Activated naive CD8-positive, alpha-beta T cell treated with anti-CD3 and anti-CD28 coated beads, Interleukin-2, amount 50 U/mL, for 24 hours (primary cell): ENCODE data around the gene CST1.
"Not testable (repeated sequence)": the region's sequence is repeated elsewhere in the genome, so short reads cannot be mapped to it uniquely, and the experiment has no call there.

Experiments
- ATAC-seq: fragments of 150-1000 bp; cut with Tn5 transposase; one replicate; pipeline ENCODE4 v1.10.0; 2021
- DNase-seq: peaks from one replicate; pipeline ENCODE4 v3.0.0; 2021
- H3K27ac Mint-ChIP-seq: one replicate; pipeline ENCODE4 v1.8.0; 2021; ENCODE audit warnings: mild to moderate bottlenecking, mixed read lengths
- H3K27me3 Mint-ChIP-seq: one replicate; pipeline ENCODE4 v1.8.0; 2021; ENCODE audit warnings: mixed read lengths
- H3K36me3 Mint-ChIP-seq: one replicate; pipeline ENCODE4 v1.8.0; 2021; ENCODE audit warnings: low read depth, mixed read lengths
- H3K4me1 Mint-ChIP-seq: one replicate; pipeline ENCODE4 v1.8.0; 2021; ENCODE audit warnings: mixed read lengths
- H3K4me3 Mint-ChIP-seq: one replicate; pipeline ENCODE4 v1.8.0; 2021; ENCODE audit warnings: mild to moderate bottlenecking, moderate library complexity, mixed read lengths
- H3K9me3 Mint-ChIP-seq: one replicate; pipeline ENCODE4 v1.8.0; 2021; ENCODE audit warnings: mixed read lengths

The CST1 gene

GRCh38 chr20:23747092-23747491, 3.6 kb downstream of the CST1 start:
- not testable (repeated sequence) for DNase-seq, H3K9me3 Mint-ChIP-seq, H3K4me1 Mint-ChIP-seq, ATAC-seq, H3K27me3 Mint-ChIP-seq, H3K36me3 Mint-ChIP-seq, H3K27ac Mint-ChIP-seq, H3K4me3 Mint-ChIP-seq

- H3K4me3 Mint-ChIP-seq: no peak overlapping the region
- H3K27me3 Mint-ChIP-seq: no peaks in the 10 kb centered on the region
- no peak for DNase-seq
- H3K36me3 Mint-ChIP-seq: no peaks in the 10 kb centered on the region
- no peaks in the 10 kb centered on the region for H3K9me3 Mint-ChIP-seq
- H3K4me1 Mint-ChIP-seq: no peaks in the 10 kb centered on the region
- ATAC-seq: no peak
- no peak overlapping the region for H3K27ac Mint-ChIP-seq
Observed at GRCh38 chr20:23746321-23746720, 4.4 kb downstream of the CST1 start.

GRCh38 chr20:23745247-23745646, 5.5 kb downstream of the CST1 start:
- Mint-ChIP-seq H3K27ac (no peak overlapping the region), H3K36me3 (no peaks in the 10 kb centered on the region), H3K27me3 (no peaks in the 10 kb centered on the region), H3K9me3 (no peaks in the 10 kb centered on the region), H3K4me3 (no peak overlapping the region), H3K4me1 (no peaks in the 10 kb centered on the region)
- ATAC-seq (no peak), DNase-seq (no peak)

GRCh38 chr20:23744817-23745216, 5.9 kb downstream of the CST1 start:
- H3K36me3 Mint-ChIP-seq: no peaks in the 10 kb centered on the region
- no peak overlapping the region for H3K4me3 Mint-ChIP-seq
- no peaks in the 10 kb centered on the region for H3K9me3 Mint-ChIP-seq
- no peaks in the 10 kb centered on the region for H3K27me3 Mint-ChIP-seq
- ATAC-seq (no peak), DNase-seq (no peak)
- no peaks in the 10 kb centered on the region for H3K4me1 Mint-ChIP-seq
- H3K27ac Mint-ChIP-seq: no peak overlapping the region

GRCh38 chr20:23735391-23735790, 15.3 kb downstream of the CST1 start:
- DNase-seq, H3K4me3 Mint-ChIP-seq, H3K36me3 Mint-ChIP-seq, H3K4me1 Mint-ChIP-seq, ATAC-seq, H3K9me3 Mint-ChIP-seq, H3K27ac Mint-ChIP-seq: not testable (repeated sequence)
- peaks cover 22% of the 10 kb centered on the region for H3K27me3 Mint-ChIP-seq

- peaks cover 22% of the 10 kb centered on the region for H3K27me3 Mint-ChIP-seq
- H3K4me3 Mint-ChIP-seq, H3K27ac Mint-ChIP-seq, H3K4me1 Mint-ChIP-seq, ATAC-seq, DNase-seq, H3K9me3 Mint-ChIP-seq, H3K36me3 Mint-ChIP-seq: not testable (repeated sequence)
Observed at GRCh38 chr20:23734949-23735348, 15.8 kb downstream of the CST1 start.

GRCh38 chr20:23734440-23734839, 16.3 kb downstream of the CST1 start:
- DNase-seq, H3K27ac Mint-ChIP-seq, H3K4me3 Mint-ChIP-seq, H3K36me3 Mint-ChIP-seq, H3K4me1 Mint-ChIP-seq, H3K9me3 Mint-ChIP-seq, ATAC-seq: not testable (repeated sequence)
- peaks cover 20% of the 10 kb centered on the region for H3K27me3 Mint-ChIP-seq

- peaks cover 12% of the 10 kb centered on the region for H3K27me3 Mint-ChIP-seq
- no peak overlapping the region for H3K27ac Mint-ChIP-seq
- no peak overlapping the region for H3K4me3 Mint-ChIP-seq
- DNase-seq: no peak
- no peak for ATAC-seq
- no peaks in the 10 kb centered on the region for H3K9me3 Mint-ChIP-seq
- H3K36me3 Mint-ChIP-seq: no peaks in the 10 kb centered on the region
- no peaks in the 10 kb centered on the region for H3K4me1 Mint-ChIP-seq
Observed at GRCh38 chr20:23727016-23727415, 23.7 kb downstream of the CST1 start.

GRCh38 chr20:23725102-23725501, 25.6 kb downstream of the CST1 start:
- no peak for ATAC-seq
- no peaks in the 10 kb centered on the region for H3K36me3 Mint-ChIP-seq
- no peaks in the 10 kb centered on the region for H3K9me3 Mint-ChIP-seq
- no peak for DNase-seq
- no peaks in the 10 kb centered on the region for H3K4me1 Mint-ChIP-seq
- H3K4me3 Mint-ChIP-seq: no peak overlapping the region
- H3K27me3 Mint-ChIP-seq: peaks cover 12% of the 10 kb centered on the region
- H3K27ac Mint-ChIP-seq: no peak overlapping the region

- H3K9me3 Mint-ChIP-seq, H3K4me1 Mint-ChIP-seq, H3K4me3 Mint-ChIP-seq, H3K27ac Mint-ChIP-seq, H3K36me3 Mint-ChIP-seq: not testable (repeated sequence)
- DNase-seq (peak; percentile 26), ATAC-seq (peak; percentile 68)
- H3K27me3 Mint-ChIP-seq: peaks cover 12% of the 10 kb centered on the region
Observed at GRCh38 chr20:23723659-23724307, 27.0 kb downstream of the CST1 start.

GRCh38 chr20:23722851-23723250, 27.9 kb downstream of the CST1 start:
- DNase-seq, H3K27ac Mint-ChIP-seq, H3K4me1 Mint-ChIP-seq, H3K4me3 Mint-ChIP-seq, H3K27me3 Mint-ChIP-seq, ATAC-seq, H3K9me3 Mint-ChIP-seq, H3K36me3 Mint-ChIP-seq: not testable (repeated sequence)

- peaks cover 5% of the 10 kb centered on the region for H3K27me3 Mint-ChIP-seq
- no peak overlapping the region for H3K4me3 Mint-ChIP-seq
Observed at GRCh38 chr20:23721962-23722361, 28.8 kb downstream of the CST1 start.

GRCh38 chr20:23719351-23719750, 31.4 kb downstream of the CST1 start:
- ATAC-seq, H3K36me3 Mint-ChIP-seq, H3K27me3 Mint-ChIP-seq, H3K4me3 Mint-ChIP-seq, DNase-seq, H3K4me1 Mint-ChIP-seq, H3K27ac Mint-ChIP-seq, H3K9me3 Mint-ChIP-seq: not testable (repeated sequence)

More at GRCh38 chr20:23721962-23722361, 28.8 kb downstream of the CST1 start:
- DNase-seq: no peak
- H3K4me1 Mint-ChIP-seq: no peaks in the 10 kb centered on the region
- H3K9me3 Mint-ChIP-seq: no peaks in the 10 kb centered on the region
- ATAC-seq: no peak
- no peaks in the 10 kb centered on the region for H3K36me3 Mint-ChIP-seq
- H3K27ac Mint-ChIP-seq: no peak overlapping the region

- H3K27ac Mint-ChIP-seq, ATAC-seq, H3K27me3 Mint-ChIP-seq, H3K4me3 Mint-ChIP-seq, H3K9me3 Mint-ChIP-seq, H3K4me1 Mint-ChIP-seq, H3K36me3 Mint-ChIP-seq, DNase-seq: not testable (repeated sequence)
Observed at GRCh38 chr20:23711778-23712177, 39.0 kb downstream of the CST1 start.

- ATAC-seq: no peak
- H3K27ac Mint-ChIP-seq: no peak overlapping the region
Observed at GRCh38 chr20:23710771-23711170, 40.0 kb downstream of the CST1 start.

GRCh38 chr20:23705895-23706294, 44.8 kb downstream of the CST1 start:
- H3K27ac Mint-ChIP-seq: no peak overlapping the region
- no peak for DNase-seq

More at GRCh38 chr20:23710771-23711170, 40.0 kb downstream of the CST1 start:
- Mint-ChIP-seq H3K4me3 (no peak overlapping the region), H3K27me3 (no peaks in the 10 kb centered on the region), H3K4me1 (no peaks in the 10 kb centered on the region), H3K9me3 (no peaks in the 10 kb centered on the region), H3K36me3 (no peaks in the 10 kb centered on the region)
- DNase-seq: no peak

More at GRCh38 chr20:23705895-23706294, 44.8 kb downstream of the CST1 start:
- no peaks in the 10 kb centered on the region for H3K4me1 Mint-ChIP-seq
- no peak overlapping the region for H3K4me3 Mint-ChIP-seq
- H3K9me3 Mint-ChIP-seq: no peaks in the 10 kb centered on the region
- peaks cover 2% of the 10 kb centered on the region for H3K27me3 Mint-ChIP-seq
- ATAC-seq: no peak
- no peaks in the 10 kb centered on the region for H3K36me3 Mint-ChIP-seq
